CD14-positive monocyte (primary cell): ENCODE results near the gene PTGFRN. TPM values are rescaled to one million over a fixed set of nuclear protein-coding genes. Genes with fewer than 3 reads are reported as not detected.

Experiments
- DNase-seq, 3 donors: peaks; one replicate each; pipeline ENCODE4 v3.0.0-alpha.2; 2011 to 2022
- H2AFZ ChIP-seq: 2 replicates; pipeline ENCODE4 v1.6.0; 2012; ENCODE audit warnings: mild to moderate bottlenecking, low read depth, low read length, inconsistent platforms; ENCODE audit not compliant: insufficient read depth, poor library complexity, severe bottlenecking
- H3K27ac ChIP-seq, 2 donors: 1 replicate in 1 of 2; 2 replicates in 1 of 2; pipeline ENCODE4 v1.5.1; 2012 to 2013; ENCODE audit warnings: low read length in 2 of 2, control low read depth in 1 of 2, inconsistent platforms in 1 of 2, low read depth in 1 of 2, mild to moderate bottlenecking in 1 of 2
- H3K27me3 ChIP-seq, 2 donors: one replicate each; pipeline versions ENCODE4 v1.6.0 to v1.6.1; 2011 to 2013; ENCODE audit warnings: low read length in 2 of 2; ENCODE audit not compliant: control insufficient read depth in 2 of 2, insufficient read depth in 2 of 2
- H3K36me3 ChIP-seq, 2 donors: replicated peaks in 1 of 2; 1 replicate in 1 of 2; 2 replicates in 1 of 2; pipeline versions ENCODE4 v1.5.1 to v1.6.1; 2012 to 2013; ENCODE audit warnings: low read length in 2 of 2, control low read depth in 1 of 2, inconsistent platforms in 1 of 2, mild to moderate bottlenecking in 1 of 2; ENCODE audit not compliant: insufficient read depth in 2 of 2, control insufficient read depth in 1 of 2
- H3K4me1 ChIP-seq, 2 donors: 1 replicate in 1 of 2; 2 replicates in 1 of 2; pipeline versions ENCODE4 v1.5.1 to v1.6.1; 2012 to 2013; ENCODE audit warnings: low read length in 2 of 2, control low read depth in 1 of 2, inconsistent platforms in 1 of 2, mild to moderate bottlenecking in 1 of 2, moderate library complexity in 1 of 2; ENCODE audit not compliant: insufficient read depth in 2 of 2, control insufficient read depth in 1 of 2
- H3K4me2 ChIP-seq: replicated peaks from 2 replicates; pipeline ENCODE3; 2012; ENCODE audit warnings: low read length, moderate library complexity, mild to moderate bottlenecking; ENCODE audit not compliant: poor library complexity, severe bottlenecking; ENCODE audit errors: extremely low read depth
- H3K4me3 ChIP-seq, 3 experiments: fragments of 200-600 bp in 1 of 3; sonication (generic) in 1 of 3; replicated peaks in 1 of 3; 1 replicate in 2 of 3; 2 replicates in 1 of 3; pipeline ENCODE4 v1.5.1; 2011 to 2013; ENCODE audit warnings: low read length in 3 of 3, mild to moderate bottlenecking in 3 of 3, control low read depth in 2 of 3, low read depth in 2 of 3, inconsistent platforms in 1 of 3, moderate library complexity in 1 of 3
- H3K79me2 ChIP-seq: 2 replicates; pipeline ENCODE4 v1.6.0; 2012; ENCODE audit warnings: mild to moderate bottlenecking, control low read depth, inconsistent platforms, low read length, moderate library complexity; ENCODE audit not compliant: insufficient read depth
- H3K9ac ChIP-seq: 2 replicates; pipeline ENCODE4 v1.6.0; 2017; ENCODE audit warnings: low read length, mild to moderate bottlenecking; ENCODE audit not compliant: insufficient read depth, poor library complexity, severe bottlenecking
- H3K9me3 ChIP-seq, 2 donors: replicated peaks in 1 of 2; 1 replicate in 1 of 2; 2 replicates in 1 of 2; pipeline versions ENCODE4 v1.5.1 to v1.6.1; 2012 to 2013; ENCODE audit warnings: low read length in 2 of 2, control low read depth in 1 of 2; ENCODE audit not compliant: control insufficient read depth in 1 of 2, insufficient read depth in 1 of 2
- H4K20me1 ChIP-seq: 2 replicates; pipeline ENCODE4 v1.6.0; 2012; ENCODE audit warnings: mild to moderate bottlenecking, low read length, control low read depth, moderate library complexity; ENCODE audit not compliant: insufficient read depth
- H3K27ac Mint-ChIP-seq, 7 donors: one replicate each; pipeline ENCODE4 v1.8.0; 2020; ENCODE audit warnings: mild to moderate bottlenecking in 7 of 7, mixed read lengths in 7 of 7, moderate library complexity in 6 of 7, inconsistent platforms in 2 of 7
- H3K27me3 Mint-ChIP-seq, 3 donors: one replicate each; pipeline ENCODE4 v1.8.0; 2021 to 2022; ENCODE audit warnings: low read depth in 3 of 3, mild to moderate bottlenecking in 3 of 3, mixed read lengths in 3 of 3, moderate library complexity in 3 of 3, inconsistent platforms in 1 of 3
- H3K36me3 Mint-ChIP-seq, 2 donors: one replicate each; pipeline ENCODE4 v1.8.0; 2020; ENCODE audit warnings: mixed read lengths in 2 of 2, inconsistent platforms in 1 of 2, mild to moderate bottlenecking in 1 of 2
- H3K4me1 Mint-ChIP-seq: one replicate; pipeline ENCODE4 v1.8.0; 2020; ENCODE audit warnings: mild to moderate bottlenecking, mixed read lengths
- H3K4me3 Mint-ChIP-seq, 2 donors: one replicate each; pipeline ENCODE4 v1.8.0; 2020; ENCODE audit warnings: mild to moderate bottlenecking in 2 of 2, mixed read lengths in 2 of 2, moderate library complexity in 1 of 2
- H3K9me3 Mint-ChIP-seq, 7 donors: one replicate each; pipeline ENCODE4 v1.8.0; 2020 to 2022; ENCODE audit warnings: mixed read lengths in 7 of 7, mild to moderate bottlenecking in 6 of 7, moderate library complexity in 6 of 7, inconsistent platforms in 2 of 7
- WGBS: methylation state at CpG from one replicate; pipeline ENCODE4 v1.1.5; 2013; ENCODE audit warnings: missing lambda C conversion rate; ENCODE audit not compliant: insufficient coverage; 5-methylcytosine and 5-hydroxymethylcytosine counted together
- intact Hi-C, 2 donors: fragments of 100-400 bp; cut with micrococcal nuclease; formaldehyde crosslinking; loops; one replicate each; pipeline versions ENCODE4 v1.15.0 to v1.15.1; 2023
- polyA plus RNA-seq, 3 donors: library from polyadenylated mRNA; depleted of rRNA in 1 of 3; unstranded in 2 of 3; stranded (reverse) in 1 of 3; fragments of 300-500 nt in 2 of 3; fragments of >200 nt in 1 of 3; fragmentation: Illumina TruSeq in 2 of 3; gene quantifications; 1 replicate in 2 of 3; 2 replicates in 1 of 3; pipeline ENCODE4 v1.2.3, GENCODE V29; 2012 to 2021
- TF ChIP-seq, protein P1 (sequence below): fragments of 200-600 bp; IDR thresholded peaks from one replicate; pipeline ENCODE4 v1.8.0; 2022; ENCODE audit warnings: antibody characterized with exemption, mild to moderate bottlenecking

Gene PTGFRN
- polyA plus RNA-seq, 3 donors: 1.5 to 2.9 (median 1.6) TPM

DNA sequence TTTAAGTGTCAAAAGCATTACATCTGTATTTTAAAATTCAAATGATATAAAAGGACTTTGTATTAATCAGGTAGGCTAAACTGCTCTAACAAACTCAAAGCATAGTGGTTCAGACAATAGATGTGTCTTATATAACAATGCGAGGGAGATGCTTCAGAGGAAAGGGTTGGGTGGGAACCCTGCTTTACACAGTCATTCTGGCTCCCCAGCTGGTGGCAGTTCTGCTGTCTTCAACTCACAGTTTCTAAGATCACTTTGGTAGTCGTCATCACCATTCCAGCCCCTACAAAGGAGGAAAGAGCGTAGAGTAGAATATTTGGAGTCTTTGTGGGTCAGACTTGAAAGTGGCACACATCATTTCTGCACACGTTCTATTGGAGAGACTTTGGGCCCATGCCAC, 4.2 kb downstream of the PTGFRN start:
- Histone ChIP-seq H3K27ac (no peak overlapping the region), H3K4me1 (peaks cover 9 to 14% of the 10 kb centered on the region in 2 donors), H4K20me1 (no peaks in the 10 kb centered on the region), H3K4me3 (no peak overlapping the region), H3K4me2 (no peak overlapping the region), H2AFZ (no peak overlapping the region), H3K9me3 (no peaks in the 10 kb centered on the region), H3K27me3 (peaks cover 25 to 44% of the 10 kb centered on the region in 2 donors), H3K36me3 (no peaks in the 10 kb centered on the region), H3K79me2 (no peaks in the 10 kb centered on the region), H3K9ac (no peak overlapping the region)
- intact Hi-C loops: no loop called here
- DNase-seq: no peak
- TF ChIP-seq, protein P1, sequence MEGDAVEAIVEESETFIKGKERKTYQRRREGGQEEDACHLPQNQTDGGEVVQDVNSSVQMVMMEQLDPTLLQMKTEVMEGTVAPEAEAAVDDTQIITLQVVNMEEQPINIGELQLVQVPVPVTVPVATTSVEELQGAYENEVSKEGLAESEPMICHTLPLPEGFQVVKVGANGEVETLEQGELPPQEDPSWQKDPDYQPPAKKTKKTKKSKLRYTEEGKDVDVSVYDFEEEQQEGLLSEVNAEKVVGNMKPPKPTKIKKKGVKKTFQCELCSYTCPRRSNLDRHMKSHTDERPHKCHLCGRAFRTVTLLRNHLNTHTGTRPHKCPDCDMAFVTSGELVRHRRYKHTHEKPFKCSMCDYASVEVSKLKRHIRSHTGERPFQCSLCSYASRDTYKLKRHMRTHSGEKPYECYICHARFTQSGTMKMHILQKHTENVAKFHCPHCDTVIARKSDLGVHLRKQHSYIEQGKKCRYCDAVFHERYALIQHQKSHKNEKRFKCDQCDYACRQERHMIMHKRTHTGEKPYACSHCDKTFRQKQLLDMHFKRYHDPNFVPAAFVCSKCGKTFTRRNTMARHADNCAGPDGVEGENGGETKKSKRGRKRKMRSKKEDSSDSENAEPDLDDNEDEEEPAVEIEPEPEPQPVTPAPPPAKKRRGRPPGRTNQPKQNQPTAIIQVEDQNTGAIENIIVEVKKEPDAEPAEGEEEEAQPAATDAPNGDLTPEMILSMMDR: no peak
- H3K4me1 Mint-ChIP-seq: peaks cover 5% of the 10 kb centered on the region
- 83% methylated on average over 1 of the region's 4 CpGs for WGBS
- H3K27me3 Mint-ChIP-seq: peaks cover 8 to 14% (median 9%) of the 10 kb centered on the region in 3 donors
- H3K27ac Mint-ChIP-seq: no peak overlapping the region
- H3K9me3 Mint-ChIP-seq: no peaks in the 10 kb centered on the region
- no peaks in the 10 kb centered on the region for H3K36me3 Mint-ChIP-seq
- no peak overlapping the region for H3K4me3 Mint-ChIP-seq

DNA sequence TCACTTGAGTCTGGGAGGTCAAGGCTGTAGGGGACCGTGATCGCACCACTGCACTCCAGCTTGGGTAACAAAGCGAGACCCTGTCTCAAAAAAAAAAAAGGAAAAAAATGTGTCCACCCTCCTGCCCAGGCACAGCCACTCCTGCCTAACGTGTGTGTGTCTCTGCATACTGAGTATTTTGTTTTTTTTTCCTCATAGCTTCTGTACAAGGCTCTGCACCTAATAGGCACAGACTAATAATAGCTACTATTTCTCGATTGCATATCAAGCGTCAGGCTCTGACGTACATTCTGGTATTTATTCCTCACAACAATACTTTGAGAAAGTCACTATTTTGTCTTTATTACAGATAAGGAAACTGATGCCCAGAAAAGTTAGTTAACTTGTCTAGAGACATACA, 5.0 kb downstream of the PTGFRN start:
- no peak overlapping the region for H3K4me2 ChIP-seq
- H4K20me1 ChIP-seq: no peaks in the 10 kb centered on the region
- no peak for DNase-seq
- Mint-ChIP-seq H3K27me3 (peaks cover under 1 to 7% (median 2%) of the 10 kb centered on the region in 3 donors), H3K4me3 (no peak overlapping the region), H3K4me1 (peaks cover under 1% of the 10 kb centered on the region), H3K9me3 (no peaks in the 10 kb centered on the region), H3K36me3 (no peaks in the 10 kb centered on the region), H3K27ac (peak overlapping the region in 1 of 7 donors; percentile 57)
- H3K9me3 ChIP-seq: no peaks in the 10 kb centered on the region
- WGBS: 100% methylated on average over 3 of the region's 7 CpGs
- peaks cover 23 to 37% of the 10 kb centered on the region in 2 donors for H3K27me3 ChIP-seq
- H3K4me3 ChIP-seq: no peak overlapping the region
- H3K27ac ChIP-seq: no peak overlapping the region
- H3K79me2 ChIP-seq: no peaks in the 10 kb centered on the region
- intact Hi-C loops: no loop called here
- H3K9ac ChIP-seq: no peak overlapping the region
- H3K4me1 ChIP-seq: peaks cover 6 to 10% of the 10 kb centered on the region in 2 donors
- H3K36me3 ChIP-seq: no peaks in the 10 kb centered on the region
- TF ChIP-seq, protein P1: no peak
- H2AFZ ChIP-seq: no peak overlapping the region
